ENCODE data around the gene KIF3B.
A peak's percentile ranks its signal among the peaks of the same experiment; 100 is the strongest.

Gene KIF3B

DNA sequence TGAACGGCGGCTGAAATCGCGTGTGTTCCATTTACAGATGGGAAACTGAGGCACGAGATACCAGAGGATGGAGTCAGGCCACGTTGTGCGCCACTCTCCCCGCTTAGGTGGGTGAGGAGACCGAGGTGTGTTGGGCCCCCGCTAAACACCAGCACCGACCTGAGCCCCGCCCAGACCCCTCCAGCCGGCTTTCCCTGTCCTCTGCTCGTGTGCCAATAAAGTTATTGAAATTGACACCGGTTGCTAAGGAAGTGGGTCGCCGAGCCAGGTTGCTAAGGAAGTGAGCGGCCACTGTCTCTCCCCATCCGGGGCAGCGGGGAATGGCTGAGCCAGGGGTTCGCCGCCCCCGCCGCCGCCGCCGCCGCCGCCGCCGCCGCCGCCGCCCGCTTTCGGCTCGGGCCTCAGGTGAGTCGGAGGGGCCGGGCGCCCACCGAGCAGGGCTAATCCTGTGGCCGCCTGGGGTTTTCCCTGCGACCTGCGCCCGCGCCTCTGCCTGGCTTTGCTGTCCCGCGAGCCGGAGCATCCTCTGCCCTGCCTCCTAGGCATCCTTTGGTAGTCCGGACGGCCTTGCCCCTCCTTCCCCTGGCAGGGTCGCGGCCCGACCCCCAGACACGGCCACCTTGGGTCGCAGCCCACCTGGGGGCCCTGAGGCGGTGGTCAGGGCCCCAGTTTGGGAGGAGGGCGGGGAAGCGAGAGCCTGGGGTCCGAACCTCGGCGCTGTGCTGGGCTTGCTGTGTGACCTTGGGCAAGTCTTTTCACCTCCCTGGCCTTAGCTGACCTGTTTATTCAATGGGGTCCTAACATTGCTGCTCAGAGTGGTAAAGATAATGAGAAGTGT lies at the start of gene KIF3B:
Gene KIF3B (plus strand): TSS at position 291 of the 838 bp plus-strand sequence. CDS start 32,127 bp downstream, outside the sequence.
- no peak within 1 kb of the TSS for H3K27ac ChIP-seq
- DNase-seq (ENCODE audit: low read depth, low spot score), result peak; percentile 41

DNA sequence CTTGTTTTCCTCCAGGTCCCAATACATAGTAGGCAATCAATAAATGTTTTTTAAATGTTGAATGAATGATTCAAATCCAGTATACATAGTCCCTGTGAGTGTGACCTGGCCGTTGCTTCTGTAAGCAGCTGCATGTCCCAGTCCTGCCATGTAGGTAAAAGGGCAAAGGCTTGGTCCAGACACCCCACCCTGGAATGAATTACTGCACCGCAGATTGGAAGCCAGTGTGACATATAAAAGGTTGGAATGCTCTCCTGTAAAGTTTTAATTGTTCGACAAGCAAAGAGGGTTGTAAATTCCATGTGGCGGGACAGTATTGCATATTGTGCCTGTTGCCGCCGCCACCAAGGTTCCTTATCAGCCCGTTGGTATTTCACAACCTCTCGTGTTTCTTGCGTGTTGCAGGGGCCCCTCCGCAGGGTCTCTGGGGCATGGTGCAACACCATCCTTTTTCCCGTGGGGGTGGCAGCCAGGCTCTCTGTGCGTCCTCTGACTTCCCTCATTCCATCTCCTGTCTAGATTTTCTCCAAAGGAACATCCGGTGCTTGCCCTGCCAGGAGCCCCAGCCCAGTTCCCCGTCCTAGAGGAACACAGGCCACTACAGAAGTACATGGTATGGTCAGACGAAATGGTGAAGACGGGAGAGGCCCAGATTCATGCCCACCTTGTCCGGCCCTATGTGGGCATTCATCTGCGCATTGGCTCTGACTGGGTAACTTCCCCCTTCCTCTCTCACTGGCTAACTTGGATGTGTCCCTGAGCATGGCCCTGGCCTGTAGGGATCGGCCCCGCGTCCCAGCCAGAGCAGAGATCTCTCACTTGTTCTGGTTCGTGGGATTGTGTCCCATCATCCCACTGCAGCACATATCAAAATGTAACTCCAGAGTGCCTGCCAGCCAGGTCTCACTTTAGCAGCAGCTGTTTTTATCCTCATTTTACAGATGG lies 49.4 kb upstream of the KIF3B start:
- no peak for DNase-seq (ENCODE audit: low read depth, low spot score)
- H3K27ac ChIP-seq, result no peak overlapping the region

GRCh38 chr20:32229251-32229747 lies 48.2 kb upstream of the KIF3B start:
- H3K27ac ChIP-seq, result no peak overlapping the region
- DNase-seq (ENCODE audit: low read depth, low spot score), result no peak

DNA sequence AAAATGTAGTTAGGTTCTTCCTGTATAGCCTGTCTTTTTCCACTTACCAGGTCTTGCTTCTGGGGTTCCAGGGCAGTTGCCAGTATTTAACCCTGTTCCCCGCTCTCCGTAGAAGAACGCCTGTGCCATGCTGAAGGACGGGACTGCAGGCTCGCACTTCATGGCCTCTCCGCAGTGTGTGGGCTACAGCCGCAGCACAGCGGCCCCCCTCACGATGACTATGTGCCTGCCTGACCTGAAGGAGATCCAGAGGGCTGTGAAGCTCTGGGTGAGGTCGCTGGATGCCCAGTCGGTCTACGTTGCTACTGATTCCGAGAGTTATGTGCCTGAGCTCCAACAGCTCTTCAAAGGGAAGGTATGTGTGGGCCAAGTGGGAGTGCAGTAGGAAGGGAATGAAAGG lies 46.7 kb upstream of the KIF3B start:
- no peak for DNase-seq (ENCODE audit: low read depth, low spot score)
- H3K27ac ChIP-seq, result no peak overlapping the region

- DNase-seq (ENCODE audit: low read depth, low spot score), result no peak
- H3K27ac ChIP-seq, result no peak overlapping the region
These were observed 46.2 kb upstream of the KIF3B start for GRCh38 chr20:32231245-32231644.

GRCh38 chr20:32231847-32232246 lies 45.6 kb upstream of the KIF3B start:
- DNase-seq (ENCODE audit: low read depth, low spot score), result no peak
- no peak overlapping the region for H3K27ac ChIP-seq

DNA sequence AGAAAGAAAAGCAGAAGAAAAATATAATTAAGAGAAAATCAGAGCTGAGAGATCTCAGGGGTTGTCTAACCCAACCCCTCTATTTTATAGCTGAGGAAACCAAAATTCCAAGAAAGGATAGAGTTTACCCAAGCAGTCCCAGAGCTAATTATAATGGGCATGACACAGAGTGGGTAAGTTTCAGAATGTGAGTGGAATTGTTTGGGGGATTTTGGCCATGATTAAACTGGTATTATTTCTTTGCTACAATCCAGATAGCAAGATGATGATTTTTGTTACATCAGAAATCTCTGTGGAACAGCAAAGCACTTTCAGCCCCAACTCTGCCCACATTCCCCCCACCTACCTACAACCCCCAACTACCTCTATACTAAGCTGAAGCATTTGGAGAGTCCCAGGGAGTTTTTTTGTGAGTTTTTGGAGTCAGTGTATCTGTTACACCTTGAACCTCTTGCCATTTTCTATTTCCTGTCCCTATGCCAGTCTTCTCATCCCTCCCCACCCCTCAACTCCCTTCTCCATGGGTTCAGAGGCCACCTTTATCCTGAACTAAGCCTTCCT lies 45.0 kb upstream of the KIF3B start:
- DNase-seq (ENCODE audit: low read depth, low spot score), result no peak
- H3K27ac ChIP-seq, result no peak overlapping the region

DNA sequence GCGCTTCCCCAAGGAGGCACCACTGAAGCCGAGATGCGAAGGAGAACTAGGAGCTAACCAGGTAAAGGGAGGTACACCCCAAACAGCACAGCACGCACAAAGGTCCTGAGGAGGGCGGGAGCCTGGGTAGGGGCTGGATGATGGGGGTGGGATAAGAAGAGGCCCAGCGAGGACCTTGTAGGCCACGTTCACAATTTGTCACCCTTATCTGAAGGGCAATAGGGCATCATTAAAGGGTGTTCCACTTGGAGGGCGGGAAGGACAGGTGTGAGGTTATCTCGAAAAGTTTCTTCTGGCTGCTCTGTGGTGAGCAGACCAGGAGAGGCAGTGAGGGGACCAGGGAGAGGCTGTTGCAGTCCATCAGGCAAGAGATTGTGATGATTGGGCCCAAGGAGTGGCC lies 44.2 kb upstream of the KIF3B start:
- H3K27ac ChIP-seq, result no peak overlapping the region
- DNase-seq (ENCODE audit: low read depth, low spot score), result no peak

GRCh38 chr20:32234135-32234808 lies 43.2 kb upstream of the KIF3B start:
- DNase-seq (ENCODE audit: low read depth, low spot score), result no peak
- no peak overlapping the region for H3K27ac ChIP-seq

- peak overlapping the region; percentile 40 for H3K27ac ChIP-seq
These were observed 42.0 kb upstream of the KIF3B start for GRCh38 chr20:32235331-32236047.

DNA sequence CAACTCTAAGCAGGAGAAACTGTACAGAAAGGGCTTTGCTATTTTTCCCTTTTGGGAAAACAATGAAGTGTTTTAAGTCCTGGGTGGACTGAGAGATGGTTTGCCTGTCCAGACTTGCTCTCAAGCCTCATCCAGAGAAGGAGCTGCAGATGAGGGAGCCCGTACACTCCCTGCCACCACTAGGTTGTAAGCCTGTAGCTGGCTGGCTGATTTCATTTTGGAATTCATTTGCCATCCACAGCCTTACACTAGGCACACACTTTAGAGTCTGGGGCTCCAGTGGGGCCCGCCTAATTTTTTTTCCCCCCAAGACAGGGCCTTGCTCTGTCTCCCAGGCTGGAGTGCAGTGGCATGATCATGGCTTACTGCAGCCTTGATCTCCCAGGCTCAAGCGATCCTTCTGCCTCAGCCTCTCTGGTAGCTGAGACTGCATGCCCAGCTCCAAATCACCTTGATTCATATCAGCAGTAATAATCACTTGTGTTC lies 41.4 kb upstream of the KIF3B start:
- H3K27ac ChIP-seq, result peak overlapping the region; percentile 40
- no peak for DNase-seq (ENCODE audit: low read depth, low spot score)

More at GRCh38 chr20:32235331-32236047, 42.0 kb upstream of the KIF3B start:
- no peak for DNase-seq (ENCODE audit: low read depth, low spot score)

DNA sequence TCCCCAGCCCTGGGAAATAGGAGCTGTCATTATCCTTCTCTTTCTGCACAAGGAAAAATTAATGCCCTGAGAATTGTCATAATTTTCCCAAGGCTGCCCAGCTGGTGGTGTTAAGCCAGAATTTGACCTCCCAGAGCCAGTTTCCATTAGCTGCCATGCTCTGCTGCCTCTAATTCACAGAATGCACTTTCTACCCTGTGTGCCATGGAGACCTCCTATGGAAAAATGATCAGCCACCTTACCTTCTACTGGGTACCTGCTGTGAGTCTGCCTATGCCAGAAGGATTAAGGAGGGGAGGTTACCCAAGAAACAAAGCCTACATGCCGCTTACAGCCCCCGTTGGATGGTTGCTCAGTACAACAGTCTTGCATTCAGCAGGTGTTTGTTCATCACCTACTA lies 40.6 kb upstream of the KIF3B start:
- no peak for DNase-seq (ENCODE audit: low read depth, low spot score)
- no peak overlapping the region for H3K27ac ChIP-seq

- DNase-seq (ENCODE audit: low read depth, low spot score), result no peak
- no peak overlapping the region for H3K27ac ChIP-seq
These were observed 40.0 kb upstream of the KIF3B start for GRCh38 chr20:32237419-32237818.

DNA sequence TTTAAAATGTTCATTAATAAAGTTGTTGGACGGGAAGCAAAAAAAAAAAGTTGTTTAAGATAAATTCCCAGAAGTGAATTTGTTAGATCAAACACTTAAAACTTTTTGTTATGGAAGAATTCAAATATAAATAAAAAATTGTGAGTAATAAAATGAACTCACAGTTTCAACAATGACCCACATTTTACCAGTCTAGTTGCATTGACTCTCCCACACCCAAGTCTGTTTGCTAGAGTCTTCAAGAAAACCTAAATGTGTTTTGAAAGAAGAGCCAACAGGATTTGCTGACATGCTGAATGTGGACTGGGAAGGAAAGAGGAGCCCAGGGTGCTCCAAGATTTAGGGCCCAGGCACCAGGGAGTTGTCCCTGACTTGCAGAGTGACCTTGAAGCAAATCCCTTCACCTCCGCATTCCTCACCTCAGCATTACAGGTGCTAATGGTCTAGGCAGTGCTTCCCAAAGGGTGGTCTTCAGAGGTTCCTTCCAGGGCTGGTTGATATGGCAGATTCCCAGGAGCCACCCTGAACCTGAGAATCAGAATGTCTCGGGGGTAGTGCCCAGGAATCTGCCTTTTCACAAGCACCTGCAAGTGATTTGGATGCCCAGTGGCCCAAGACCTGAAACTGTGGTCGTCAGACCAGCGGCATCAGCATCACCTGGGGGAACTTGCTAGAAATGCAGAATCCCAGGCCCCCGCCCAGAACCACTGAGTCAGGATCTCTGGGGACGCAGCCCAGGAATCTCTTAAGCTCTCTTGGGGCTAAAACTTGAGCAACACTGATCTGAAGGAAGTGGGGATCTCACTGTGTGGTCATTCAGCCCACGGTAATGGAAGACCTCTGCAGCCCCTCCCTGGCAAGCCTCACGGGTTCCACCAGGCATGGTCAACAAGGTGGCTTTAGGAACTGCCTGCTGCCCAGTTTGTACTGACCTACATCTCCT lies 38.7 kb upstream of the KIF3B start:
- no peak for DNase-seq (ENCODE audit: low read depth, low spot score)
- no peak overlapping the region for H3K27ac ChIP-seq

DNA sequence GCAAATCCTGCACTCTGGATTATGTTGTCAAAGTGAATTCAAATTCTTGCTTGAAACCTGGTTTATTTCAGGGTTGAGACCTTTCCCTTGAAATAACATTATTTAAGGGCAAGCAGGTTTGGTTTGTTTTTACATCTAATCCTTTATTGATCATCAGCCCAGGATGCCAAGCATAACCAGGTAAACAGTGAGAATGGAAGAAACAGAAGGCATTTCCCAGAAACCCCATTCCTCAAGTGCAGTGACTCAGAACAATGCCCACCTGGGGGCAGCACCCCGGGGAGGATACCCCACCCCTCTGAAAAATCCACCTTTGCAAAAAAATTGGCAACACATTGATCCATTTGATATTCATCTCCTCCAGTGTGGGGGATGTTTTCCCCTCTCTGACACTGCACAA lies 37.2 kb upstream of the KIF3B start:
- no peak overlapping the region for H3K27ac ChIP-seq
- DNase-seq (ENCODE audit: low read depth, low spot score), result no peak

DNA sequence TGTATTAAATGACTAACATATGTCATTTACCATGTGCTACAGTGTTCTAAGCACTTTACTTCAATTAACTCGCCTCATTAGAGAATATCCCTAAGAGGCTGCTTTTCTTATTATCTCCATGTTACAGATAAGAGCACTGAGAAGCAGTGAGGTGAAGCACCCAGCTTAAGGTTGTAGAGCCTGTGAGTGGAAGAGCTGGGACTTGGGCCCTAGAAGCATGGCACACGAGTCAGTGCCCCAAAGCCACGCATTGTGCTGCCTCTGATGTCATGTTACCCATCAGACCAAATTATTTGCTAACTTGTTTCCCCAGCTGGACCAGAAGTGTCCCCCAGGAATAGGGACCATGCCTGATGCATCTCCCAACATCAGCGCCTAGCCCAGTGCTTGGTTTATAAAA lies 35.6 kb upstream of the KIF3B start:
- no peak for DNase-seq (ENCODE audit: low read depth, low spot score)
- H3K27ac ChIP-seq, result no peak overlapping the region

DNA sequence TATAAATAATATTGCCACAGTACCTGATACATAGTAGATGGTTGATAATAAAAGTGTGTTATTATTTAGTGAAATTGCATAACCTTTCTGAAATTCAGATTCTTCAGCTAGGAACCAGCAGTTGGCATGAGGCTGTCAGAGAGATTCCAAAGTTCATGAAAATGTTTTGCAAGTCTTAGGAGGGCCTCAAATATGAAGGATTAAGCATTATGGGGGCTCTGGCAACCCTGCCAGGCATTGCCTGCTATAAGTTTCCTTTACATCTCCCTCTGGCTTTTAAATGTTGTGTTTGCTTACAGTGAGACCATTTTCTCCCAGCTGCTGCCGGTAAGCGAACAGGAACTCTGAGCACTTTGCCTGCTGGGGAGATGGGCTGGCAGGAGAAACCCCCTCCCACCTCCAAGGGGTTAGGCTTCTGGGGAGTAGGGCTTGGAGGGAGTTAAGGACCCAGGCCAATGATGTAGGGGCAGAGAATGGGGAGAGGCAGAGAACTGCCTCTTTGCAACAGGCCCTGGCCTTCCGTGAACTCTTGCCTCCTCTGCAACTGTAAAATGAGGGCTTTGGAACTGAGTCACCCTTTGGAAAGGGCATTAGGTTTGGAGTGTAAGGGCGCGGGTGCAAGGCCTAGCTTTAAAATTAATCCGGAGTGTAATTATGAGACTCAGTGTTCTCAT lies 33.2 kb upstream of the KIF3B start:
- DNase-seq (ENCODE audit: low read depth, low spot score), result no peak
- H3K27ac ChIP-seq, result no peak overlapping the region

DNA sequence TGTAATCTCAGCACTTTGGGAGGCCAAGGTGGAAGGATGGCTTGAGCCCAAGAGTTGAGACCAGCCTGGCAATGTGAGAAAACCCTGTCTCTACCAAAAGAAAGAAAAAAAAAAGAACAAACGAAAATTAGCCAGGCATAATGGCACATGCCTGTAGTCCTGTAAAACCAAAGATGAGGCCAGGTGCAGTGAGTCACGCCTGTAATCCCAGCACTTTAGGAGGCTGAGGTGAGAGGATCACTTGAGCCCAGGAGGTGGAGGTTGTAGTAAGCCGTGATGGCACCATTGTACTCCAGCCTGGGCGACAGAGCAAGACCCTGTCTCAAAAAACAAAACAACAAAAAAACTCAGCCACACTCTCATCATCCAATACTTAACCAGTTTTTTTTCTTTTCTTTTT lies 32.5 kb upstream of the KIF3B start:
- no peak overlapping the region for H3K27ac ChIP-seq
- no peak for DNase-seq (ENCODE audit: low read depth, low spot score)
